Astrocyte (in vitro differentiated cells and primary cell): ENCODE measurements around the gene SNPH. TPM values are rescaled to one million over a fixed set of nuclear protein-coding genes. Genes with fewer than 3 reads are reported as not detected.

ENCODE experiments used
- DNase-seq: peaks from one replicate; pipeline ENCODE4 v3.0.0-alpha.2; 2010; ENCODE audit warnings: low read depth
- FAIRE-seq: peaks from 2 replicates; lab custom pipeline; 2011; peaks lifted over from hg19 to GRCh38; lab: Jason Lieb, UNC
- H2AFZ ChIP-seq: 2 replicates; pipeline ENCODE4 v1.6.0; 2012; ENCODE audit warnings: low read depth, low read length, inconsistent platforms
- H3K27ac ChIP-seq: 2 replicates; pipeline ENCODE4 v1.5.1; 2011; ENCODE audit warnings: low read depth, low read length, inconsistent platforms
- H3K27me3 ChIP-seq: 2 replicates; pipeline ENCODE4 v1.6.0; 2011; ENCODE audit warnings: low read length, inconsistent platforms; ENCODE audit not compliant: insufficient read depth
- H3K36me3 ChIP-seq: 2 replicates; pipeline ENCODE4 v1.5.1; 2011; ENCODE audit warnings: low read length, inconsistent platforms; ENCODE audit not compliant: insufficient read depth
- H3K4me1 ChIP-seq: 2 replicates; pipeline ENCODE4 v1.5.1; 2011; ENCODE audit warnings: low read length, inconsistent platforms; ENCODE audit not compliant: insufficient read depth
- H3K4me2 ChIP-seq: 2 replicates; pipeline ENCODE4 v1.6.0; 2012; ENCODE audit warnings: low read length, inconsistent platforms
- H3K4me3 ChIP-seq: 2 replicates; pipeline ENCODE4 v1.5.1; 2011; ENCODE audit warnings: low read depth, mild to moderate bottlenecking, low read length, inconsistent platforms; ENCODE audit not compliant: insufficient read depth
- H3K79me2 ChIP-seq: 2 replicates; pipeline ENCODE4 v1.6.0; 2012; ENCODE audit warnings: mild to moderate bottlenecking, low read length, inconsistent platforms; ENCODE audit not compliant: insufficient read depth
- H3K9ac ChIP-seq: 2 replicates; pipeline ENCODE4 v1.6.0; 2012; ENCODE audit warnings: mild to moderate bottlenecking, low read length, inconsistent platforms
- H3K9me3 ChIP-seq: 2 replicates; pipeline ENCODE4 v1.5.1; 2012; ENCODE audit warnings: low read depth, mild to moderate bottlenecking, low read length, inconsistent platforms; ENCODE audit not compliant: insufficient read depth
- H4K20me1 ChIP-seq: 2 replicates; pipeline ENCODE4 v1.6.0; 2012; ENCODE audit warnings: low read length, inconsistent platforms; ENCODE audit not compliant: insufficient read depth
- H3K27ac Mint-ChIP-seq: one replicate; pipeline ENCODE4 v1.8.0; 2021; ENCODE audit warnings: mild to moderate bottlenecking, mixed read lengths; ENCODE audit not compliant: unreplicated experiment
- H3K27me3 Mint-ChIP-seq: one replicate; pipeline ENCODE4 v1.8.0; 2021; ENCODE audit warnings: low read depth, mixed read lengths; ENCODE audit not compliant: unreplicated experiment
- H3K36me3 Mint-ChIP-seq: one replicate; pipeline ENCODE4 v1.8.0; 2021; ENCODE audit warnings: low read depth, mixed read lengths; ENCODE audit not compliant: unreplicated experiment
- H3K4me1 Mint-ChIP-seq: one replicate; pipeline ENCODE4 v1.8.0; 2021; ENCODE audit warnings: low read depth, mixed read lengths; ENCODE audit not compliant: unreplicated experiment
- H3K4me3 Mint-ChIP-seq: one replicate; pipeline ENCODE4 v1.8.0; 2021; ENCODE audit warnings: mild to moderate bottlenecking, moderate library complexity, mixed read lengths; ENCODE audit not compliant: unreplicated experiment
- H3K9me3 Mint-ChIP-seq: one replicate; pipeline ENCODE4 v1.8.0; 2021; ENCODE audit warnings: mild to moderate bottlenecking, mixed read lengths; ENCODE audit not compliant: unreplicated experiment
- CTCF ChIP-seq: IDR thresholded peaks from 2 replicates; pipeline ENCODE4 v1.5.1; 2011; ENCODE audit warnings: low read depth, mild to moderate bottlenecking, inconsistent platforms, low read length, moderate library complexity; ENCODE audit not compliant: insufficient read depth
- EZH2 ChIP-seq: IDR thresholded peaks from 2 replicates; pipeline ENCODE4 v1.6.1; 2012; ENCODE audit warnings: mild to moderate bottlenecking, low read length, inconsistent platforms; ENCODE audit not compliant: insufficient read depth
- total RNA-seq: library from RNA; stranded (reverse); gene quantifications from 2 replicates; pipeline ENCODE4 v1.2.1, GENCODE V29; 2021

The SNPH gene
- total RNA-seq, 1 donor from 2014 or later, result 7.9 TPM

GRCh38 chr20:1292620-1293019, 26.5 kb downstream of the SNPH start:
- Mint-ChIP-seq H3K27me3 (no peaks in the 10 kb centered on the region), H3K27ac (no peak overlapping the region), H3K4me3 (no peak overlapping the region), H3K36me3 (peaks cover 13% of the 10 kb centered on the region), H3K9me3 (no peaks in the 10 kb centered on the region), H3K4me1 (peaks cover 12% of the 10 kb centered on the region)
- no peaks in the 10 kb centered on the region for H3K9me3 ChIP-seq
- peaks cover 12% of the 10 kb centered on the region for H4K20me1 ChIP-seq
- no peaks in the 10 kb centered on the region for H3K4me1 ChIP-seq
- no peaks in the 10 kb centered on the region for H3K36me3 ChIP-seq
- no peaks in the 10 kb centered on the region for H3K79me2 ChIP-seq
- no peak overlapping the region for H3K4me2 ChIP-seq
- no peak overlapping the region for H3K27ac ChIP-seq
- DNase-seq, result no peak
- TF ChIP-seq CTCF, result no peak
- no peak for TF ChIP-seq EZH2
- no peaks in the 10 kb centered on the region for H3K27me3 ChIP-seq
- no peak overlapping the region for H3K9ac ChIP-seq
- H2AFZ ChIP-seq, result no peak overlapping the region
- FAIRE-seq, result no peak
- H3K4me3 ChIP-seq, result no peak overlapping the region

- H3K9ac ChIP-seq, result no peak overlapping the region
- Mint-ChIP-seq H3K4me1 (peaks cover 12% of the 10 kb centered on the region), H3K9me3 (no peaks in the 10 kb centered on the region), H3K36me3 (peaks cover 14% of the 10 kb centered on the region), H3K4me3 (no peak overlapping the region), H3K27ac (no peak overlapping the region), H3K27me3 (peaks cover 3% of the 10 kb centered on the region)
- TF ChIP-seq CTCF, result no peak
- TF ChIP-seq EZH2, result no peak
- DNase-seq (no peak), FAIRE-seq (no peak)
- no peak overlapping the region for H2AFZ ChIP-seq
- peaks cover 12% of the 10 kb centered on the region for H4K20me1 ChIP-seq
- no peak overlapping the region for H3K4me3 ChIP-seq
- no peaks in the 10 kb centered on the region for H3K4me1 ChIP-seq
- no peak overlapping the region for H3K4me2 ChIP-seq
- no peaks in the 10 kb centered on the region for H3K79me2 ChIP-seq
- no peaks in the 10 kb centered on the region for H3K27me3 ChIP-seq
- no peaks in the 10 kb centered on the region for H3K9me3 ChIP-seq
- H3K27ac ChIP-seq, result no peak overlapping the region
- H3K36me3 ChIP-seq, result no peaks in the 10 kb centered on the region
These were observed 27.7 kb downstream of the SNPH start for GRCh38 chr20:1293641-1294379.

DNA sequence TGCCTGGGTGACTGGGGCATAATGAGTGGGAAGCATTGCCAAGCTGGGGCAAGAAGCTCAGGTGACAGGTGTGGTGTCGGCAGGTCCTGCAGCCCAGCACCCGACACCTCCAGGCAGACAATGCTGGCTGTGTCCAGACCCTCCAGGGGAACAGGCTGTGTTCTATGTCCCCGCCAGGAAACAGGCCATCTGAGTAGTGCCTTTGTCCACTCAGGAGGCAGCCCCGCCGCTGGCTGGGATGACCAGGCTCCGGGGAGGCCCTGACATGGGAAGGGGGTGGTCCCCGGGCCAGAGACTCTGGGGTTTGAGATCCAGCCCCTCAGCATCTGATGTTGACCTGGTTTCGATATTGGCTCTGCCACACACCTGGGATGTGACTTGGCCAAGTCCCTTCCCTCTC, 28.4 kb downstream of the SNPH start:
- FAIRE-seq (no peak), DNase-seq (no peak)
- Mint-ChIP-seq H3K27me3 (peaks cover 3% of the 10 kb centered on the region), H3K4me3 (no peak overlapping the region), H3K27ac (no peak overlapping the region), H3K36me3 (peaks cover 16% of the 10 kb centered on the region), H3K9me3 (no peaks in the 10 kb centered on the region), H3K4me1 (peaks cover 12% of the 10 kb centered on the region)
- no peak overlapping the region for H3K4me3 ChIP-seq
- no peaks in the 10 kb centered on the region for H3K79me2 ChIP-seq
- peaks cover 12% of the 10 kb centered on the region for H4K20me1 ChIP-seq
- H3K36me3 ChIP-seq, result no peaks in the 10 kb centered on the region
- no peak overlapping the region for H3K4me2 ChIP-seq
- no peak overlapping the region for H3K9ac ChIP-seq
- no peaks in the 10 kb centered on the region for H3K9me3 ChIP-seq
- no peak overlapping the region for H2AFZ ChIP-seq
- H3K4me1 ChIP-seq, result no peaks in the 10 kb centered on the region
- no peak for TF ChIP-seq CTCF
- TF ChIP-seq EZH2, result no peak
- H3K27me3 ChIP-seq, result no peaks in the 10 kb centered on the region
- no peak overlapping the region for H3K27ac ChIP-seq
